ENCODE measurements around the gene MOB2. TPM values are rescaled to one million over a fixed set of nuclear protein-coding genes. Genes with fewer than 3 reads are reported as not detected.

The MOB2 gene, protein sequence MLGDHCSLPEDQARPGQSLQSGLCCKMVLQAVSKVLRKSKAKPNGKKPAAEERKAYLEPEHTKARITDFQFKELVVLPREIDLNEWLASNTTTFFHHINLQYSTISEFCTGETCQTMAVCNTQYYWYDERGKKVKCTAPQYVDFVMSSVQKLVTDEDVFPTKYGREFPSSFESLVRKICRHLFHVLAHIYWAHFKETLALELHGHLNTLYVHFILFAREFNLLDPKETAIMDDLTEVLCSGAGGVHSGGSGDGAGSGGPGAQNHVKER
- 48.3 TPM for polyA plus RNA-seq (2012; ENCODE audit: insufficient read length, low read depth)

GRCh38 chr11:1486054-1486825 lies at the start of gene MOB2:
TSS of gene MOB2 (minus strand) at chr11:1486779. CDS start at chr11:1486556, 223 bp downstream.
- TF ChIP-seq TAF1 (IDR thresholded peaks at IDR 0.05; ENCODE audit: borderline replicate concordance, insufficient read depth, low read length), result no peak
- TF ChIP-seq SIN3A (IDR thresholded peaks at IDR 0.05; ENCODE audit: borderline replicate concordance, insufficient read depth, low read length), result no peak
- TF ChIP-seq FOXP2 (optimal IDR thresholded peaks at IDR 0.05; ENCODE audit: borderline replicate concordance, extremely low read depth, extremely low read length, insufficient read depth), result no peak
- TF ChIP-seq POLR2AphosphoS5 (IDR thresholded peaks at IDR 0.05; ENCODE audit: low read depth, low read length), result no peak
- TF ChIP-seq REST (IDR thresholded peaks at IDR 0.05; ENCODE audit: insufficient read depth in 1 of 2, low read depth in 2 of 2, low read length in 2 of 2), result no peak

- TF ChIP-seq POLR2AphosphoS5 (IDR thresholded peaks at IDR 0.05; ENCODE audit: low read depth, low read length), result no peak
Observed at GRCh38 chr11:1534682-1535081, 48.1 kb upstream of the MOB2 start.

DNA sequence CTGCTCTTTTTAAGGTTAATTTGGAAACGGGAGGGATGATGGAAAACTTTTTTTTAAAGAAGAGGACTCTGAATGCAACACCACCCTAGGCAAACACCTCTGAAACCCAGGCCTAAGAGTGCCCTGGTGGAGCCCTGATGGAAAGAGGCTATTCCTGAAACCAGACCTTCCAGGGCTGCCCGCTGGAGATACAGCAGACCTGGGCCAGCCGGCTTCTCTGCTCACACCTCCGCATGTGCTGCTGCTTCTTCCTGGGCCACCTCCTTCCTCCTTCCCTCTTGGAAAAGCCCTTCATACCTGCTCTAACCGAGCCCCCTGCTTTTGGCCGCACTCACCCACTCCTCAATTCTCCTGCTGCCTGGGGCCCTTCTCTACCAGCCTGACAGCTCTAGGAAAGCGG lies 47.6 kb upstream of the MOB2 start:
- TF ChIP-seq FOXP2 (optimal IDR thresholded peaks at IDR 0.05; ENCODE audit: borderline replicate concordance, extremely low read depth, extremely low read length, insufficient read depth) (no peak), SIN3A (IDR thresholded peaks at IDR 0.05; ENCODE audit: borderline replicate concordance, insufficient read depth, low read length) (no peak), TAF1 (IDR thresholded peaks at IDR 0.05; ENCODE audit: borderline replicate concordance, insufficient read depth, low read length) (no peak), POLR2AphosphoS5 (IDR thresholded peaks at IDR 0.05; ENCODE audit: low read depth, low read length) (no peak), REST (IDR thresholded peaks at IDR 0.05; ENCODE audit: insufficient read depth in 1 of 2, low read depth in 2 of 2, low read length in 2 of 2) (no peak)

GRCh38 chr11:1533342-1533725 lies 46.8 kb upstream of the MOB2 start:
- no peak for TF ChIP-seq FOXP2 (optimal IDR thresholded peaks at IDR 0.05; ENCODE audit: borderline replicate concordance, extremely low read depth, extremely low read length, insufficient read depth)
- no peak for TF ChIP-seq REST (IDR thresholded peaks at IDR 0.05; ENCODE audit: insufficient read depth in 1 of 2, low read depth in 2 of 2, low read length in 2 of 2)
- TF ChIP-seq POLR2AphosphoS5 (IDR thresholded peaks at IDR 0.05; ENCODE audit: low read depth, low read length), result no peak
- TF ChIP-seq TAF1 (IDR thresholded peaks at IDR 0.05; ENCODE audit: borderline replicate concordance, insufficient read depth, low read length), result no peak
- no peak for TF ChIP-seq SIN3A (IDR thresholded peaks at IDR 0.05; ENCODE audit: borderline replicate concordance, insufficient read depth, low read length)

DNA sequence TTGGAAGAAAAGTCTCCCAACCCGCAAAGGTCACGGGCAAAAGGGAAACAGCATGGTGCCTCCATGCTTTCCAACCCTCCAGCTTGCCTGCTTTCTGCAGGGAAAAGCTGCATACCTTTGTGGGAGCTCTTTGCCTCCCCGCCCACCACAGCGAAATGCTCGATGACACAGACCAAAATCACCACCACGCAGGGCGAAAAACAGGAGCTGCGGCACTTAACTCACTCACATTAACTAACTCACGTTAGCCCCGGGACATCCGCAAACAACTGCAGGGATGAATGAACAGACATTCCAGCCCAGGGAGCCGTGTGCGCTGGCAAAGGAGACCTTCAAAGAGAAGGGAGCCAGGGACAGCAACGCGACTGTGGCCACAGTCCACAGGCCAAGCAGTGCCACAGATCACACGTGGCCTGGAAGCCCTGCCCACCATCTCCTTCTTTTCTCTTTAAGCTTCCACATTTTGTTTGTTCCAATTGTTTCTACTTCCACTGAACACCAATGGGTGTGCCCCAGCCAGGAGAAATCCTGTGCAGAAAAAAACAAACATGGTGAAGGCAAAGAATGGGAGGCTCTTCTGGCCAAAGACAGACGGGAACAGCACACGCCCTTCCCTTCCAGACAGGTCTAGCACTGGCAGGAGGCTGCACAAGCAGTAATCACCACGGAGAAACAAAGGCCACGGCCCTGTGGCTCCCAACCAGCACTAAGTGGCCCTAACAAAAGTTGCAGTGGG lies 46.2 kb upstream of the MOB2 start:
- TF ChIP-seq REST (IDR thresholded peaks at IDR 0.05; ENCODE audit: insufficient read depth in 1 of 2, low read depth in 2 of 2, low read length in 2 of 2) (no peak), FOXP2 (optimal IDR thresholded peaks at IDR 0.05; ENCODE audit: borderline replicate concordance, extremely low read depth, extremely low read length, insufficient read depth) (no peak), POLR2AphosphoS5 (IDR thresholded peaks at IDR 0.05; ENCODE audit: low read depth, low read length) (no peak), SIN3A (IDR thresholded peaks at IDR 0.05; ENCODE audit: borderline replicate concordance, insufficient read depth, low read length) (no peak), TAF1 (IDR thresholded peaks at IDR 0.05; ENCODE audit: borderline replicate concordance, insufficient read depth, low read length) (no peak)

Data from PFSK-1 (cell line).